ENCODE measurements around the gene FBXL7. TPM values are rescaled to one million over a fixed set of nuclear protein-coding genes. Genes with fewer than 3 reads are reported as not detected.

Gene FBXL7
- total RNA-seq, 1 experiment from 2014 or later, result not detected

DNA sequence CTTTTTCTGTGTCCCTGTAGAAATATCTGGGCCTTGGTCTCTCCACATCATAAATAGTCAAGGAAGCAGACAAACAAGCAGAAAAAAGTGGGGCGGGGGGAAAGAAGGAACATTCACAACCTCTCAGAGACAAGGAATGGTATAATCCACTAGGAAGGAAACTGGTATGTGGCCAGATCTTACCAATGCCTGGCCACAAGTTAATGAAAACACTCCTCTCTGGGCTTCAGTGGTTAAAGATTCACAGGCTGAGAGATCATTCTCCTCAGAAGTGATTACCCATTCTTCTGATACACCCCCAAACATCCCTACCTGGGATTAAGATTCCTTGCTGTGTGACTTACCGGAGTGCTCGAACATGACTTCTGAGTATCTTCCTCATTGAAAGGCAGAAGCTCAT, 389.0 kb downstream of the FBXL7 start:
- DNase-seq (ENCODE audit: low read depth, low spot score) (no peak), ATAC-seq (no peak)
- CTCF ChIA-PET, result interaction anchor here (0.6 kb wide), 1 partner anchor 91 kb away, joined by 5 read pairs; no protein-coding TSS in a partner anchor

DNA sequence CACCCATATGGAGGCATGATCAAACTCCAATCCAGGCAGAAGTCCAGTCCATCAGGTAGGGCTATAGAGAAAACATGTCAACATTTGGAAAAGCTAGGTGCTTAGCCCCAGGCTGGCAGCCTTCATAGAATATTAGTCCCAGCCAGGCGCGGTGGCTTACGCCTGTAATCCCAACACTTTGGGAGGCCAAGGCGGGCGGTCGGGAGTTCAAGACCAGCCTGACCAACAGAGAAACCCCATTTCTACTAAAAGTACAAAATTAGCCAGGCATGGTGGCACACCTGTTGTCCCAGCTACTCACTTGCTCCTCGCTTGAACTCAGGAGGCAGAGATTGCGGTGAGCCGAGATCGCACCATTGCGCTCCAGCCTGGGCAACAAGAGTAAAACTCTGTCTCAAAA, 393.9 kb downstream of the FBXL7 start:
- Histone ChIP-seq H3K9me3 (ENCODE audit: control insufficient read depth, insufficient read depth, low read depth, low read length) (no peaks in the 10 kb centered on the region), H3K27me3 (ENCODE audit: control insufficient read depth, insufficient read depth, low read length) (no peaks in the 10 kb centered on the region), H3K4me3 (ENCODE audit: low read depth in 2 of 2, low read length in 2 of 2) (no peak overlapping the region), H3K27ac (ENCODE audit: low read length) (no peak overlapping the region), H3K36me3 (ENCODE audit: control insufficient read depth, insufficient read depth, low read length) (no peaks in the 10 kb centered on the region), H3K4me1 (ENCODE audit: control insufficient read depth, insufficient read depth, low read length) (no peaks in the 10 kb centered on the region)
- ChIA-PET CTCF (no interaction called here), POLR2A (no interaction called here)
- in situ Hi-C loops (cut with HindIII; ENCODE audit: low pct_unique_long_range_greater_than_20kb, low sequenced_read_pairs), result no loop called here
- TF ChIP-seq POLR2AphosphoS5 (IDR thresholded peaks at IDR 0.05; ENCODE audit: low read depth, low read length), result no peak
- no peak for TF ChIP-seq TCF7L2 (IDR thresholded peaks at IDR 0.05; ENCODE audit: low read depth, low read length)
- TF ChIP-seq SIN3A (IDR thresholded peaks at IDR 0.05; ENCODE audit: borderline replicate concordance, insufficient read depth, low read depth, low read length), result no peak
- intact Hi-C loops (cut with micrococcal nuclease; ENCODE audit: unreplicated experiment), result no loop called here
- ATAC-seq (no peak), DNase-seq (ENCODE audit: low read depth, low spot score) (no peak)
- BruUV-seq (replicated peaks), result no TSS peak

More for the DNA sequence above, 389.0 kb downstream of the FBXL7 start:
- intact Hi-C loops (cut with micrococcal nuclease; ENCODE audit: unreplicated experiment), result no loop called here
- Histone ChIP-seq H3K27ac (ENCODE audit: low read length) (no peak overlapping the region), H3K27me3 (ENCODE audit: control insufficient read depth, insufficient read depth, low read length) (no peaks in the 10 kb centered on the region), H3K4me3 (ENCODE audit: low read depth in 2 of 2, low read length in 2 of 2) (no peak overlapping the region), H3K9me3 (ENCODE audit: control insufficient read depth, insufficient read depth, low read depth, low read length) (no peaks in the 10 kb centered on the region), H3K4me1 (ENCODE audit: control insufficient read depth, insufficient read depth, low read length) (no peaks in the 10 kb centered on the region), H3K36me3 (ENCODE audit: control insufficient read depth, insufficient read depth, low read length) (no peaks in the 10 kb centered on the region)
- POLR2A ChIA-PET, result no interaction called here
- in situ Hi-C loops (cut with HindIII; ENCODE audit: low pct_unique_long_range_greater_than_20kb, low sequenced_read_pairs), result no loop called here
- no TSS peak for BruUV-seq (replicated peaks)
- TF ChIP-seq TCF7L2 (IDR thresholded peaks at IDR 0.05; ENCODE audit: low read depth, low read length), result no peak
- TF ChIP-seq, protein P1, sequence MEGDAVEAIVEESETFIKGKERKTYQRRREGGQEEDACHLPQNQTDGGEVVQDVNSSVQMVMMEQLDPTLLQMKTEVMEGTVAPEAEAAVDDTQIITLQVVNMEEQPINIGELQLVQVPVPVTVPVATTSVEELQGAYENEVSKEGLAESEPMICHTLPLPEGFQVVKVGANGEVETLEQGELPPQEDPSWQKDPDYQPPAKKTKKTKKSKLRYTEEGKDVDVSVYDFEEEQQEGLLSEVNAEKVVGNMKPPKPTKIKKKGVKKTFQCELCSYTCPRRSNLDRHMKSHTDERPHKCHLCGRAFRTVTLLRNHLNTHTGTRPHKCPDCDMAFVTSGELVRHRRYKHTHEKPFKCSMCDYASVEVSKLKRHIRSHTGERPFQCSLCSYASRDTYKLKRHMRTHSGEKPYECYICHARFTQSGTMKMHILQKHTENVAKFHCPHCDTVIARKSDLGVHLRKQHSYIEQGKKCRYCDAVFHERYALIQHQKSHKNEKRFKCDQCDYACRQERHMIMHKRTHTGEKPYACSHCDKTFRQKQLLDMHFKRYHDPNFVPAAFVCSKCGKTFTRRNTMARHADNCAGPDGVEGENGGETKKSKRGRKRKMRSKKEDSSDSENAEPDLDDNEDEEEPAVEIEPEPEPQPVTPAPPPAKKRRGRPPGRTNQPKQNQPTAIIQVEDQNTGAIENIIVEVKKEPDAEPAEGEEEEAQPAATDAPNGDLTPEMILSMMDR (IDR thresholded peaks at IDR 0.05), result no peak
- no peak for TF ChIP-seq SIN3A (IDR thresholded peaks at IDR 0.05; ENCODE audit: borderline replicate concordance, insufficient read depth, low read depth, low read length)
- TF ChIP-seq POLR2AphosphoS5 (IDR thresholded peaks at IDR 0.05; ENCODE audit: low read depth, low read length), result no peak
- TF ChIP-seq, protein P2, sequence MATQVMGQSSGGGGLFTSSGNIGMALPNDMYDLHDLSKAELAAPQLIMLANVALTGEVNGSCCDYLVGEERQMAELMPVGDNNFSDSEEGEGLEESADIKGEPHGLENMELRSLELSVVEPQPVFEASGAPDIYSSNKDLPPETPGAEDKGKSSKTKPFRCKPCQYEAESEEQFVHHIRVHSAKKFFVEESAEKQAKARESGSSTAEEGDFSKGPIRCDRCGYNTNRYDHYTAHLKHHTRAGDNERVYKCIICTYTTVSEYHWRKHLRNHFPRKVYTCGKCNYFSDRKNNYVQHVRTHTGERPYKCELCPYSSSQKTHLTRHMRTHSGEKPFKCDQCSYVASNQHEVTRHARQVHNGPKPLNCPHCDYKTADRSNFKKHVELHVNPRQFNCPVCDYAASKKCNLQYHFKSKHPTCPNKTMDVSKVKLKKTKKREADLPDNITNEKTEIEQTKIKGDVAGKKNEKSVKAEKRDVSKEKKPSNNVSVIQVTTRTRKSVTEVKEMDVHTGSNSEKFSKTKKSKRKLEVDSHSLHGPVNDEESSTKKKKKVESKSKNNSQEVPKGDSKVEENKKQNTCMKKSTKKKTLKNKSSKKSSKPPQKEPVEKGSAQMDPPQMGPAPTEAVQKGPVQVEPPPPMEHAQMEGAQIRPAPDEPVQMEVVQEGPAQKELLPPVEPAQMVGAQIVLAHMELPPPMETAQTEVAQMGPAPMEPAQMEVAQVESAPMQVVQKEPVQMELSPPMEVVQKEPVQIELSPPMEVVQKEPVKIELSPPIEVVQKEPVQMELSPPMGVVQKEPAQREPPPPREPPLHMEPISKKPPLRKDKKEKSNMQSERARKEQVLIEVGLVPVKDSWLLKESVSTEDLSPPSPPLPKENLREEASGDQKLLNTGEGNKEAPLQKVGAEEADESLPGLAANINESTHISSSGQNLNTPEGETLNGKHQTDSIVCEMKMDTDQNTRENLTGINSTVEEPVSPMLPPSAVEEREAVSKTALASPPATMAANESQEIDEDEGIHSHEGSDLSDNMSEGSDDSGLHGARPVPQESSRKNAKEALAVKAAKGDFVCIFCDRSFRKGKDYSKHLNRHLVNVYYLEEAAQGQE (IDR thresholded peaks at IDR 0.05; ENCODE audit: insufficient read depth in 1 of 2, low read depth in 2 of 2, low read length in 1 of 2), result no peak

DNA sequence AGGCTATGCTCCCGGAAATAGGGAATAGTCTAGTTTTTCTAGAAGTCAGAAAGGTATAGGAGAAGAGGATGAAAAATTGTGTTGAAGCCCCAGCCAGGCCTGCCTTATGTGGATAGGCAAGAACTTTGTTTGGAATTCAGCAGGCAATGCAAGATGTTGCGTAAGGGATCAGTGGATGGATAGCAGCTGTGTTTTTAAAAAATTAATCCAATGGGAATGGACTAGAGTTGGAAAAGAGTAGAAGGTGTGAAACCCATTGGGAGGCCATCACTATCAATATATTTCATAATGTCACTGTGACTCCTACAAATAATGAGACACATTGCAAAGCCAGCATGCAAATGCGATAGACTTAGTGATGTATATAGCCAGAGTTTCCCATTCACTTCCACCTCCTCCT, 397.7 kb downstream of the FBXL7 start:
- H3K9me3 ChIP-seq (ENCODE audit: control insufficient read depth, insufficient read depth, low read depth, low read length), result no peaks in the 10 kb centered on the region
- no peaks in the 10 kb centered on the region for H3K27me3 ChIP-seq (ENCODE audit: control insufficient read depth, insufficient read depth, low read length)
- H3K36me3 ChIP-seq (ENCODE audit: control insufficient read depth, insufficient read depth, low read length), result no peaks in the 10 kb centered on the region
- no TSS peak for BruUV-seq (replicated peaks)
- no peak overlapping the region for H3K27ac ChIP-seq (ENCODE audit: low read length)
- intact Hi-C loops (cut with micrococcal nuclease; ENCODE audit: unreplicated experiment), result no loop called here
- CTCF ChIA-PET, result no interaction called here
- in situ Hi-C loops (cut with HindIII; ENCODE audit: low pct_unique_long_range_greater_than_20kb, low sequenced_read_pairs), result no loop called here
- ATAC-seq (no peak), DNase-seq (ENCODE audit: low read depth, low spot score) (no peak)
- TF ChIP-seq POLR2AphosphoS5 (IDR thresholded peaks at IDR 0.05; ENCODE audit: low read depth, low read length) (no peak), SIN3A (IDR thresholded peaks at IDR 0.05; ENCODE audit: borderline replicate concordance, insufficient read depth, low read depth, low read length) (no peak)
- no peaks in the 10 kb centered on the region for H3K4me1 ChIP-seq (ENCODE audit: control insufficient read depth, insufficient read depth, low read length)
- H3K4me3 ChIP-seq (ENCODE audit: low read depth in 2 of 2, low read length in 2 of 2), result no peak overlapping the region
- POLR2A ChIA-PET, result no interaction called here

All from Panc1 (cell line).